Hematopoietic multipotent progenitor cell (in vitro differentiated cells): ENCODE results near the gene UBR4. TPM values are rescaled to one million over a fixed set of nuclear protein-coding genes. Genes with fewer than 3 reads are reported as not detected.

Experiments
- DNase-seq, 3 donors: peaks; one replicate each; pipeline ENCODE4 v3.0.0-alpha.2; 2011 to 2015; ENCODE audit warnings: low read depth in 2 of 3, low spot score in 2 of 3
- total RNA-seq: library from RNA; depleted of rRNA; stranded (reverse); fragments of >200 nt; gene quantifications from one replicate; pipeline ENCODE4 v1.2.3, GENCODE V29; 2012

UBR4 gene
- total RNA-seq, 1 donor: 139 TPM

- DNase-seq: no peak
Observed at GRCh38 chr1:19151537-19151936, 58.5 kb downstream of the UBR4 start.

DNA sequence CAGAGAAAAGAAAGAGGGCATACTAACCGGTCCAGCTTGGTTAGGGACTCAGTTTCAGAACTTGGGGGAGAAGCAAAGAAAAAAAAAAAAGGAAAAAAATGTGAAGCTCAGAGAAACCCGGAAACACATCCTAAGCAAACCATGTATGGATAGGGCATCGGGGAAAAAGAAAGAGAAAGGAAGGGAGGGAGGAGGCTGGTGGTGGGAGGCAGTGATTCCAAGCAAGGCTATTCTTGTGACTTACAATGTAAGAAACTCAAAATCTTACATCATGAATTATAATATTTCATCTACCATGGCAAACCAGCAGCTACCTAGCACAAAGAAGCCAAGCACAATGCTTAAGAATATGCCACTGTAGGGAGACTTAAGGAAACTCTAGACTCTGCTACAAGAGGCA, 60.3 kb downstream of the UBR4 start:
- DNase-seq: no peak

GRCh38 chr1:19140465-19140864, 69.6 kb downstream of the UBR4 start:
- no peak for DNase-seq

- DNase-seq: no peak
Observed at GRCh38 chr1:19139711-19140110, 70.4 kb downstream of the UBR4 start.

GRCh38 chr1:19138958-19139581, 71.0 kb downstream of the UBR4 start:
- no peak for DNase-seq

- no peak for DNase-seq
Observed at GRCh38 chr1:19138331-19138730, 71.7 kb downstream of the UBR4 start.

DNA sequence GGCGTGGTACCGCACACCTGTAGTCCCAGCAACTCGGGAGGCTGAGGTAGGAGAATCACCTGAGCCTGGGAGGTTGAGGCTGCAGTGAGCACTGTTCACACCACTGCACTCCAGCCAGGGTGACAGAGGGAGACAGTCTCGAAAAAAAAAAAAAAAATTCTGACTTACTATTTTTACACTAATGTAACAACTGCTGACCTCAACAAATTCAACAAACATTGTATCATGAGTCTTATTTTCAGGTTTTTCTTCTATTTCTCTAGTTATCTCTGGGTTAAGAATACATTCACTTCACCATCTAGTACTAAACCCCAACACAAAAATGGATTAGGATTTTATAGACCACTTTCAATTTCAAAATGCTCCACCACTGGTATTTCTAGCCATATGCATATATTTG, 72.9 kb downstream of the UBR4 start:
- no peak for DNase-seq

DNA sequence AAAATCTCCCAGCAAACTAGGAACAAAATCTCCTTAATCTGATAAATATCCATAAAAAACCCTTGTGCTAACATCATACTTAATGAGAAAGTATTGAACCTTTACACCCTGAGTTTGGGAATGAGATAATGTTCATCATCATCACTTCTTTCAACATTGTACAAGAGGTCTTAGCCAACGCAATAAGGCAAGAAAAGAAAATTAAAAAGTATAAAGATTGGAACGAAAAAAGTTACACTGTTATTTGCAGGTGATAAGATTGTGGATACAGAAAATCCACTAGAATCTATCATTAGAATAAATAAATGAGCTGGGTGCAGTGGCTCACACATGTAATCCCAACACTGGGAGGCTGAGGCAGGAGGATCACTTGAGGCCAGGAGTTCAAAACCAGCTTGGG, 76.7 kb downstream of the UBR4 start:
- DNase-seq: no peak

- DNase-seq: no peak
Observed at GRCh38 chr1:19130468-19130867, 79.6 kb downstream of the UBR4 start.

DNA sequence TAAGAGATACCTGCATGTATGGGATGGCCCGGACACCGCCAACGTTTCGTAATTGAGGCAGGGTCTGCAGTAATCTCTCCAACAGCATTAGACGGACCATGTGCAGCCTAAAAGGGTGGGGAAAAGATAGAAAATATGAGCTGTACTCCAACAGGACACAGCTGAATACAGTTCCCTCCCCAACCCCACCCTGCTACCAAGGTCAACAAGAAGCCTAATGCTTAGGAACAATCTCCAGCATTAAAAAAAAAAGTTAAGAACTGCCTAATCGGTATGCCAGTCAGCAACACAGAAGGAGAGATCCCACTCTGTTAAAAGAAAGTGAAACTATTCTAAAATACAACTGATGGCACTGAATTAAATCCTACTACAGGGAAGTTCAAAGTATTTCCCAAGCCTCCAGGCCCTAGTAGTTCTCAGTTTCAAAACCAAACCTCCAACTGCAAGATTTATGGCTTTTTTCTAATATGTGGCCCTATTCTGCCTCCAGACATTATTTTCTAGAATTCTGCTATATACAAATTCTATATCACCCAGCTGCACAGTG, 81.0 kb downstream of the UBR4 start:
- DNase-seq: no peak

DNA sequence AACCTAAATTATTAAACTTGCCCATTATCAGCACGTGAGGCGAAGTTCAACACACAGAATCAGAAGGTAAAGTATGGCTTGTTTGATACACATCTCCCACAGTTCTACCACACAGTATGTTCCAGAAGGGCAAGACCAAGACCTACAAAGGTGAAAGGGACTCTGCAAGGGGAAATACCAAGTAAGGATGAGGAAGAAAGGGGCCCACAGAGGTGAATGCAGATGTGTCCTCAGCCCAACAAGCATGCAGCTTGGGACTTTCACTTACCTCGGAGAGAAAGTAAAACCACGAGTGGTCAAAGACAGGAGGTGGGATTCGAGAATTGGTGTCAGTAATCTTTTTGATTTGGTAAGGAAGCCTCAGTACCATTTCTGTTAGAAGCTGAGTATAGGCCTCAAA, 85.8 kb downstream of the UBR4 start:
- peak in 1 of 3 donors; percentile 66 for DNase-seq

GRCh38 chr1:19123837-19124236, 86.2 kb downstream of the UBR4 start:
- peak in 2 of 3 donors; percentile 54 to 87 for DNase-seq

- DNase-seq: no peak
Observed at GRCh38 chr1:19122668-19123067, 87.4 kb downstream of the UBR4 start.

DNA sequence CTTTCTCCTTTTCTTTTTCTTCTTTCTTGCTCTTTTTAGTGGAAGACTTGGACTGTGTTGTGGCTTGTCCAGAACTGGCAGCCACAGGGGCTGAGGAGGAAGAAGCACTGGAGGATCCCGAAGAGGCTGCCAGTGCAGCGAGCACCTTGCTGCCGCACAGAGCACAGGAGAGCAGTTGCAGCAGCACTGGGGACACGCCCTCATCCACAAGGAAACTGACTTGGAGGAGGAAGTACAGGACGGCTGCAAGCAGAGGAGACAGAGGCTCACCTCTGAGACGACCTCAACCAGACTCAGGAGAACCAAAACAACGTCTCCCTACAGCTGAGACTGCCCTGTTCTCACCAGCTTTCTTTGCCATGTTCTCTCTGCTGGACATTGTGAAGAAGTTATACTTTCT, 88.9 kb downstream of the UBR4 start:
- no peak for DNase-seq

GRCh38 chr1:19120070-19120469, 90.0 kb downstream of the UBR4 start:
- no peak for DNase-seq

GRCh38 chr1:19115082-19115808, 94.8 kb downstream of the UBR4 start:
- no peak for DNase-seq

DNA sequence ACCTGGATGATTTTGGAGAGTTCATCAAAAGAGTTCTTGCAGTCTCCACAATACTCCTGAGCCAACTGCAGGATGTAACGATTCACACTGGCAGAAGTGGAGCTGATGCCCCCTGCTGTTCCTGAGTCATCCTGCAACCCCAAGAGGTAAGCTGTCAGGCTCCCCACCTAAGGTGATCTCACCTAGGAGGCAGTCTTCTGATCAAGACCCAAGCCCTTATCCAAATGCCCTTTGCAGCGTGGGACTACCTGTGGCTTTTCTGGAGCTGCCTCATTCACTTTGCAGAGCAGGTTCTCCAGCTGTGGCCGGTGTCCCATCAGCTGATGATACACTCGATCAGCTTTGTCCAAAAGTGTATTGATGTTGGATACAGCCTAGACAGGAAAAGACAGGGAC, 96.4 kb downstream of the UBR4 start:
- peak in 2 of 3 donors; percentile 45 to 61 for DNase-seq

GRCh38 chr1:19112891-19113696, 97.0 kb downstream of the UBR4 start:
- DNase-seq: peak in 1 of 3 donors; percentile 40

- DNase-seq: no peak
Observed at GRCh38 chr1:19110257-19110927, 99.7 kb downstream of the UBR4 start.

GRCh38 chr1:19109545-19109944, 100.5 kb downstream of the UBR4 start:
- DNase-seq: no peak

DNA sequence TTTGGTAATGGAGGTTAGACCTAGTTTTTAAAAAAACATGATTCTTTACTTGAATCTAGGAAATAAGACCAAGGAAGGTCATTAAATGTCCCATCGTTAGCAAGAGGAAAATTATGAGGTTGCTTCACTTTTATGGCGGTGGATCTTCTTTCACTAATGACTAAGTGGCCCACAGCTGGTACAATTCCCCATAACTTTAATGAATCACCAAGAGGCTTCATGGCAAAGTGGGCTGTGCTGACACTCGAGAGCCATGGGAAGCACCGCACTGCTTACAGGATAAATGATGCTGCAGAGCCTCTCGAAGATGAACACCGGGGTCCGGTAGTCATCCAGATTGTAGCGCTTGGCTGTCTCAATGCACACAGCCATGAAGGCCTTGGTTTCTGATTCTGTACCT, 108.8 kb downstream of the UBR4 start:
- DNase-seq: no peak
